GM21528 (cell line): ENCODE measurements around the gene RAB3IL1.
A peak's percentile ranks its signal among the peaks of the same experiment; 100 is the strongest.

Source experiments
- ATAC-seq: cut with Tn5 transposase; IDR thresholded peaks from one replicate; pipeline ENCODE4 v1.9.1; 2021; ENCODE audit warnings: mild to moderate bottlenecking, moderate library complexity; ENCODE audit not compliant: unreplicated experiment, low FRiP score

Gene RAB3IL1

DNA sequence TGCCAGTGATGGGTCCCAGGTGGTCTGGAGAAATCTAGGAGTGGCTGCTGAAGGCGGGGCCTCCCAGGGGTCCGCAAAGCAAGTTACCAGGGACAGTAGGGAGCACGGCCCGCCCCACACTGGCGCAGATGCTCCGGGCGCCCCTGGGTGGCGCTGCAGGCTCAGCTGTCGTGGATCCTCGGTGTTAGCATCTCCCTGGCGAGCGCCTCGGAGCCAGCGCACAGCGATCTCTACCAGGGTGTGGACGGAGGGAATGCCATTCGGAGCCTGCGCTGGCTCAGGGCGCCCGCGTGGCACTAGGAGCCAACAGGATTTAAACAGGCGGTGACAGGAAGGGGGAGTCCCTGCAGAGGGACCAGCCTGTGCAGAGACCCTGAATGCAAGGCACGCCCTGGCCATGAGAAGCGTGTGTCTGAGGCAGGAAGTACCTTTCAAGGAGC lies 46.2 kb downstream of the RAB3IL1 start:
- ATAC-seq, result peak; percentile 58

DNA sequence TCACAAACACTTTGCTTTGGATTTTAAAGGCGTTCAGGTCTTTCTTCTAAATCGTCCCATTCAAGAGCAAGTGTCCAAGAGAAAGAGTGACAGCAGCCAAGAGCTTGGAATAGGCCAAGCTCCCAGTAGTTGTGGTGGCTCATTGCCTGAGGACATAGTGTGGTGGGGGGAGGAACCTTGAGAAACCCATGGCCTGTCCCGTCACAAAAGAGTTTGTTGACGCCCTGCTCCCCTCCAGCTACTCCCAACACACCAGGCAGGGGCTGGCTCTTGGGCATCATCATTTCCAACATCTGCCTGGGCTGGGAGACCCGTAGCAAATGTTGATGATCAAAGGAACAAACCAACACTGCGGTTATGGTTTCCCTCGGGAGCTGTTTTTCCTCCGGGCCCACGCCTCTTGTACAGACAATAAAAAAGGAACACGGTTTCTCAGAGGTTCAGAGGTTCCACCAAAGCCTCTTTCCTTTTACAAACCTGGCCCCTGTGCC lies 46.8 kb downstream of the RAB3IL1 start:
- ATAC-seq, result no peak

DNA sequence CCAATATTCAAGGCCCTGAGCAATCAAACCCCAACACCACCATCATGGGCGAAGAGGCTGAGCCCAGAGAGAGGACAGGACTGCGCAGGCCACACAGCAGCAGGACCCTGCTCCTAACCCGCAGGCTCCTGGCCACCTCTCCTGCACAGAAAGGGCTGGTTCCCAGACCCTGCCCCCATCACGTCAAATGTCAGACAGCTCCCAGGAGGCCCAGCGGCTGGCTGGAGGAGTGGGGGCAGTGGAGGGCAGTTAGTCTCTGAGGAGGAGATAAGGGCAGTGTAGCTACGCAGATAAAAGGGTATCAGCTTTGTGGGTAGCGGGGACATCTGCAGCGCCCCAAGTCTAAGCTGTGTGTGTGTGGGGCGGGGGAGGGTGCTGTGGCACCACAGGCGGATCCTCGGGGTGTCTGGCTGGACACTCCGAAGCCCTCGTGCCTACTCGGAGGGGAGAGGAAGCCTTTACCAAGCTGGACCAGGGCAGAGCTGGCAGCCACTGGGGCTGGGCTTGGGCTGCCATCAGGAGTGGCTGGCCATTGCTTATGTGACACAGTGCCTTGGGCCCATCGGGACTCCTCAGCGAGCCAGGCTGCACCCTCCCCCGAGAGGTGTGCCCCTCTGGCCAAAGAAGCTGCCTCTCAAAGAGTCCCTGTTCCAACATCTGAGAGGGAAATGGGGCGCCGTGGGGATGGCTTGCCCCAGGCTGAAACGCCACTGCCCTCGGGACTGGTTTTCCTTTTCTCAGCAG lies 47.5 kb downstream of the RAB3IL1 start:
- no peak for ATAC-seq

DNA sequence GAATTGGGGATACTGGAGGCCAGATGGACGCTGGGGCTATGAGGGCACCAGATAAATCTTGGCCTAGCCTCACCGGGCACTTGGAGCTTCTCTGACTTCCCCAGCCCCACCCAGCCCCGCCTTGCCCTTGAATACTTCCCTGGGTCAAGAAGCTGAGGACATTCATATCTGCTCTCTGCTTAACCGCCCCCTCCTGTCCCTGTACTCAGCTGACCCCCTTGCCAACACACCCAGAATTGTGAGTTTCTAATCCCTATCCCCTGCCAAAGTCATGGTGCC lies 48.0 kb downstream of the RAB3IL1 start:
- no peak for ATAC-seq

DNA sequence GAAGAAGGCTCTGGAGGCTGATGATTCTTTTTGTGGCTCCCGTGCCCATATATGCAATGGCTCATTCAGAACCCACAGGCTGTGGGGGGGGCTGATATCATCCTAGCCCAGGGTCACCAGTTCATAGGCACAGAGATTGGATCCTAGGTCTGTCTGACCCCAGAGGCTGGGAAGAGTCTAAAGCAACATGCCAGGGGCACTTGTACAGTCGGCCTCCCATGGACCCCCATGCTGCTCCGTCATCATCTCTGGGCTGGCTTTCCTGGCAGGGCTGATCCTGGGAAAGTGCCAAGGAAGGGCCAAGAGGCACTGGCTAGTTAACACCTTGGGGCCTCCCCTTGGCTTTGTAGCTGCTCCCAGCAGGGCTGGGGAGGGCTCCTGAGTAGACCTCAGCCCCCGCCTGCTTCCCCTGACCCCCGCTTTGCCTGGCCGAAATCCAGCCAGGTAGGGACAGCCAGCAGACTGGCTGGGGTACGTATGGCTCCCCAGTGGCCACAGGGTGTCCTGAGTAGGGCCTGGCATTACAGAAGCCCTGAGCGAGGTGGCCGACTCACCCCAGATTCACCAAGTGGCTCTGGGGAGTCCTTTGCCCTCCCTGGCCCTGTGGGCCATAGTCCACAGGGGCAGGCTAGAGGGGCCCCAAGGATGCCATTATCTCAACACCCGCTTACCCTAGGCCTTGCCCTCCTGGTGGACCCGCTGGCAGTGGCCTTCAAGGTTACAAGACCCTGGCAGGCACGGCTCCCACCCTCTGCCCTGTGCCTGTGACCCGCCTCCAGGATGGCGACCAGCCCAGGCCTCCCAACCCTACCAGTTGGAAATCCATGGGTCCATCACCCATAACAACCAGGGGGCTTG lies 48.6 kb downstream of the RAB3IL1 start:
- no peak for ATAC-seq

DNA sequence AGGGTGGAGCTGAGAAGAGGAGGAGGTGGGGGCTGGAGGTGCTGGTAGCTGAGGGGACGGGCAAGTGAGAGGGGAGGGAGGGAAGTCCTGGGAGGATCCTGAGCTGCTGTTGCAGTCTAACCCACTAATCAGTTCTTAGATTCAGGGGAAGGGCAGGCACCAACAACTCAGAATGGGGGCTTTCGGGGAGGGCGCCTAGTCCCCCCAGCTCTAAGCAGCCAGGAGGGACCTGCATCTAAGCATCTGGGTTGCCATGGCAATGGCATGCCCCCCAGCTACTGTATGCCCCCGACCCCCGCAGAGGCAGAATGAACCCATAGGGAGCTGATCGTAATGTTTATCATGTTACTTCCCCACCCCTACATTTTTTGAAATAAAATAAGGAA lies 50.4 kb downstream of the RAB3IL1 start:
- ATAC-seq, result no peak

DNA sequence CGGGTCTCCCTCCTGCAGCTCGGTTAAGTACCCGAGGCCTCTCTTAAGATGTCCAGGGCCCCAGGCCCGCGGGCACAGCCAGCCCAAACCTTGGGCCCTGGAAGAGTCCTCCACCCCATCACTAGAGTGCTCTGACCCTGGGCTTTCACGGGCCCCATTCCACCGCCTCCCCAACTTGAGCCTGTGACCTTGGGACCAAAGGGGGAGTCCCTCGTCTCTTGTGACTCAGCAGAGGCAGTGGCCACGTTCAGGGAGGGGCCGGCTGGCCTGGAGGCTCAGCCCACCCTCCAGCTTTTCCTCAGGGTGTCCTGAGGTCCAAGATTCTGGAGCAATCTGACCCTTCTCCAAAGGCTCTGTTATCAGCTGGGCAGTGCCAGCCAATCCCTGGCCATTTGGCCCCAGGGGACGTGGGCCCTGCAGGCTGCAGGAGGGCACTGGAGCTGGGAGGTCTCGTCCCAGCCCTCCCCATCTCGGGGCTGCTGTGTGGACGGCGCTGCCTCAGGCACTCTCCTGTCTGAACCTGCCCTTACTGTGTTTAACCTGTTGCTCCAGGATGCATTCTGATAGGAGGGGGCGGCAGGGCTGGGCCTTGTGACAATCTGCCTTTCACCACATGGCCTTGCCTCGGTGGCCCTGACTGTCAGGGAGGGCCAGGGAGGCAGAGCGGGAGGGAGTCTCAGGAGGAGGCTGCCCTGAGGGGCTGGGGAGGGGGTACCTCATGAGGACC lies 51.0 kb downstream of the RAB3IL1 start:
- ATAC-seq, result no peak

DNA sequence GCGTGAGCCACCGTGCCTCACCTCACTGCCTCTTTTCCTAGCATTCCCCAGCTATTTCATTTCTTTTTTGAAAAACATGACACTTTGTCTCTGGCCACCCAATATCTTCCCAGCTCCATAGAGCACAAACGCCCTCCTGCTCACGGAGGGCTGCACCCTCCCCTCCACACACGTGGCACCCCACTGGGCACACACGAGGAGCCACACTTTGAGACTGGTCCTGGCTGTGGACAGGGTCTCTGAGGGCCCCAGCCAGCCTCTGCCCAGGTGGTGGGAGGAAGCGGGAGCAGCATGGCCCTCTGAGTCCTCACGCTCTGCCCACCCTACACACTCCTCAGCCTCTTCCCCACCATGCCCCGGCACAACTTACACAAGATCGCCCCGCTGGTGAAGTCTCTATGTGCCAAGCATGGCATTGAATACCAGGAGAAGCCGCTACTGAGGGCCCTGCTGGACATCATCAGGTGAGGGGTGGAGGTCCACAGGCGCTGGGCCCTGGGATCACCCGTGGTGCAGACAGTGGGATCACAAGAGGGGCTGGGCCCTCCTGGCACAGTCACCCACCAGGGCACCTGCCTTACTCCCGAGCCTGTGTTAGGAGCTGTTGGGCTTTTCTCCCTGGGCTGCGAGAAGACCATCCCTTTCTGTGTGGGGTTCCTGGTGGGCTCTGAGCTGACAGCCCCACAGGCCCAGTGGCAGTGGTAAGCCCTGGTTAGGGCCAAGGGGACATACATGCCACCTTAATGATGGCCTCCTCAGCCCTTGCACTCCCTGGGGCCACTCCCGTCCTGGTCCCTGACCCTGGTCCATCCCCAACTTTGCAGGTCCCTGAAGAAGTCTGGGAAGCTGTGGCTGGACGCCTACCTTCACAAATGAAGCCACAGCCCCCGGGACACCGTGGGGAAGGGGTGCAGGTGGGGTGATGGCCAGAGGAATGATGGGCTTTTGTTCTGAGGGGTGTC lies 52.3 kb downstream of the RAB3IL1 start:
- ATAC-seq, result no peak

DNA sequence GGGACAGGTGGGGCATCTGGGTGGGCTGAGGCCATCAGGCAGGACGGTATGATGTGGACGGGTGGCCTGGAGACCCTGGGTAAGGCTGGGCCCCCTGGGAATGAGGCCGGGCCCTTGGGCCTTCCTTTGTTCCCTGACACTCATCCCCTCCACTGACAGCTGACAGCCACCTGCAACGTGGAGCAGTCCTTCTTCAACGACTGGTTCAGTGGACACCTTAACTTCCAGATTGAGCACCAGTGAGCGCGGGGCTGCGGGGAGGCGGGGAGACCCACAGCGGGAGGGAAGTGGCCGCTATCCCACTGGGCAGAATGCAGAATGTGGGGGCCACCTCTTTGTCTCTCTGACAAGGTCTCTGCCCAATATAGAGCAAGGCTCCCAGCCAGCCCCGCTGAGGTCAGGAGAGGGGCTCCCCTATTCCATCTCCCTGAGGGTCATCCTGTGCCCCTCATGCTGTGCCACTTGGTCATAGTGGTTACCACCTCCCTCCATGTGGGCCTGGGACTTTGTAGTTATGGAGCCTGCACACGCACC lies 53.8 kb downstream of the RAB3IL1 start:
- ATAC-seq, result no peak

DNA sequence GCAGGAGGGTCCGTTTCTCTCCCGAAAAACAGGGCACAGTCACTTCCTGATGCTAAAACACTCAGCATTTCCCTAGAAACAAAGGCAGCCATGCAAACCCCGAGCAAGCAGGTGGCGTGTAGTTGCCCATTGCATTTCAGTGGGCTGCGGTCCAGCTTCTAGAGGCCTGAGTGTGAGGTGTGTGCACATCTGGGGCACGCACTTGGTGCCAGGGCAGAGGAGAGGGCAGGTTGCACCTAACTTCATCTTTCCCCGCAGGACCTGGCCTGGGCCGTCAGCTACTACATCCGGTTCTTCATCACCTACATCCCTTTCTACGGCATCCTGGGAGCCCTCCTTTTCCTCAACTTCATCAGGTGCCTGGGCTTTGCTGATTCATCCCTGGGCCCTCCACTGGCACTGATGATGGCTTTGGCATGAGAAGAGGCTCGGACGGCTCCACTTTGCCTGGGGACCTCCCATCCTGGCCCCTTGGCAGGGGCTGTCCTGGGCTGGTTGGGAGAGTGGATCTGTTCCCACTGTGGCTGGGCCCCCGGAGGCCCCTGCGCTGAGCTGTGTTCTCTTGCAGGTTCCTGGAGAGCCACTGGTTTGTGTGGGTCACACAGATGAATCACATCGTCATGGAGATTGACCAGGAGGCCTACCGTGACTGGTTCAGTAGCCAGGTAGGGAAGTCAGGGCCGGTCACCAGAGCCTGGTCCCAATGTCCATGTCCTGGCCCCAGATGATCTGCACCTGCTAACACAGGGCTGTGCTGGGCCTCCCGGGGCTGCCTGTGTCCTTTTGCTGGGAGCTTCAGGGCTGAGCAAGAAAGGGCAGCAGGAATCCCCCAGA lies 54.4 kb downstream of the RAB3IL1 start:
- no peak for ATAC-seq

DNA sequence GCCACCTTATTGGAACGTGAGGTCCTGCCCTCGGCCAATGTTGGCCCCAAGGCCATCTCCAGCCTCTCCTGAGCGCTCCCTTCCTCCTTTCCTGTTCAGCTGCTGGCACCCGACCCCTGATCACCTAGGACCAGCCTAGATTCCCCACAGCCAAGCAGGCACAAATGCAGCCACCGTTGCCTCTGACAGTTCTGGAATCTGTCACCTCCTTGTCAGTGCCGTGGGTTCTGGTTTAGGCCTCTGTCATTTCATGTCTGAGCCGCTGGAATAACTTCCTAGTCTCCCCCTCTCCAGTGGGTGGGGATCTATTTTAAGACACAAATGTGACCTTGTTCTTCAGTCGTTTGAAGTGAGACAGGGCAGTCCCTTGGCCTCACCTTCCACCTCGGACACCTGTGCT lies 55.7 kb downstream of the RAB3IL1 start:
- no peak for ATAC-seq

DNA sequence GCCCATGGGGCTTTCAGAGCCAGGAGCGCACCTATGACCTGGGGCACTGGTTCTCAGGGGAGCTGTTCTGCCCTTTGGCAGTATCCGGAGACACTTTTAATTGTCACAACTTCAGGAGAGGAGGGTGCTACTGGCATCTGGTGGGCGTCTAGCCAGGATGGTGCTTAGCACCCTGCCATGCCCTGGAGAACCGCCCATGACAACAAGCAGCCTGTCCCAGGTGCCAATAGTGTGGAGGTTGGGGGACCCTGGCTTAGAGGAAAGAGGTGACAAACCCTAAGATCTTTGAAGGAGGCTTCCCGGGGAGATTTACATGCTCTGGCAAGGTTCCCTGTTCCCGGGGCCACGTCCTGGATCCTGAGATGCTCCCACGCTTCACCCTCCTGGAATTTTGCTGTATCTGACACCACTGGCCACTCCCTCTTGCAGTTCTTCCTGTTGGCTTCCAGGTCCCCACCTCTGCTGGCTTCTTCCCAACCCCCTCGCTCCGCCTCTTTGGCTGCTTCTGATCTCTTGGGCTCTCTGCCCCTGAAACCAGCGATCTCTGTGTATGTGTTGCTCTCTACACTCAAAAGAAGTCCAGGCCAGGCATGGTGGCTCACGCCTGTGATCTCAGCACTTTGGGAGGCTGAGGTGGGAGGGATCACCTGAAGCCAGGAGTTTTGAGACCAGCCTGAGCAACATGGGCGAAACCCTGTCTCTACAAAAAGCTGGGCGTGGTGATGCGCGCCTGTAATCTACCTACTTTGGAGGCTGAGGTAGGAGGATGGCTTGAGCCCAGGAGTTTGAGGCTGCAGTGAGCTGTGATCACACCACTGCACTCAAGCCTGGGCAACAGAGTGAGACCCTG lies 57.1 kb downstream of the RAB3IL1 start:
- no peak for ATAC-seq

DNA sequence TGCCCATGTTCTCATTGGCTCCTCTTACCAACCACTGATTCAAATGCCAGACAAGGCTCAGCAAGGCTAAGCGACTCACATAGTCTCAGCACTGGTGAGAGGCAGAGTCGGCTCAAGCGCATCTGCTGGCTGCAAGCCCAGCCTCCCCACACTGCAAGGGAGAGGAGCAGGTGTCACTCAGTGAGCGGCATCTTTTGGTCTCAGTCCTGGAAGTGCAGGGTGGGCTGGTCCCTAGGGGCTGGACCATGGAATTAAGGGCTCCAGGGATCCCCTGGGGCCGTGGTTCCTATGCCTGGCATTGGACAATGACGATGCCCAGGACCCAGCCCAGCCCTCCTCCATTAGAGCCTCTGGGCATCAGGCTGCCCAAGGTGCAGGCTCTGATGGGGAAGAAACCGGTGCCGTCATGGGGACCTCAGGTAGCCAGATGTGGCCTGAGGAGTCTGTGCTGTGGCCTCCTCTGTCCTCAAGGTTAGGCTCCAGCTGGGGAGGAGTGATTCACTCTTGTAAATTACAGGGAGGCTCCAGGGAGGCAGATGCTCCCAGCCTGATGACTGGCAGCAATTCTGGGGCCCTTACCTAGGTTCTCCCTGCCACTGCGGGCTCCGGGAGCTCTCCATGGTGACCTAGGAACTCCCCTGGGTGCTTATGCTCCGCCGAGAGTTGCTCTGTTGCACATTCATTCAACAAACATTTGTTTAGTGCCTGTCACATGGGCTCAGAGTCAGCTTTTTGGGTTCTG lies 61.3 kb downstream of the RAB3IL1 start:
- ATAC-seq, result no peak

DNA sequence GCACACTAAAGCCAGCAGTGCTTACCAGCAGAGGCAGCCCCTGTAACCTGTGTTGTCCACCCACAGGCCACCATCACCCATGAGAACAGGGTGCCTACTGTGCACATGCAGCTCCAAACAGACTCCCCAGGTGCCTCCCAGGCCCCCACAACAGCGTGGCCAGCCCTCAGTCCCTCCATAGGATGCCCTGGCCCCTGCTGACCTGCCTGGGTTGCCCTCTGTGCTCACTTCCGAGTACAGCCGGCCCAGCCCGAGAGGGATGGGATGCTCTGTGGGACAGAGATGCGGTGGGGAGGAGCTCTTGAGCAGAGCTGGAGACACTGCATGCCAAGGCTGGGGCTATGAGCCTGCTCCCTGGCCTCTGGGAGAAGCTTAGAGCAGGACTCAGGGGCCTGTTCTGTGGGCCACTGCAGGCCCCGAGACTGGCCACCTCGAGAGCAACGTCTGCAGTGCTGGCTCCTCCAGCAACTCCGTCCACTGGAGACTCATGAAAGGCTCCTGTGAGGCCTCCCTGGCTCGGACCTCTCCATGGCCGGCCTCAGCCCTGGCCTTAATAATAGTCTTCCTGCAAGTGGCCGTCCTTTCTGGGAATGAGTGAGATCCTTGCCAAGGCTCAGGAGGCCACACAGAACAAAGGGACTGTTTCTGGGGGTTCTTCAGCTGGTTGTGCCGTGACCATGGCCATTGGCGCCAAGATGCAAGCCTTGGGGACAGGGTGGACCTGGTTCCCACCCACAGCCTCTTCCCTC lies 62.2 kb downstream of the RAB3IL1 start:
- no peak for ATAC-seq

DNA sequence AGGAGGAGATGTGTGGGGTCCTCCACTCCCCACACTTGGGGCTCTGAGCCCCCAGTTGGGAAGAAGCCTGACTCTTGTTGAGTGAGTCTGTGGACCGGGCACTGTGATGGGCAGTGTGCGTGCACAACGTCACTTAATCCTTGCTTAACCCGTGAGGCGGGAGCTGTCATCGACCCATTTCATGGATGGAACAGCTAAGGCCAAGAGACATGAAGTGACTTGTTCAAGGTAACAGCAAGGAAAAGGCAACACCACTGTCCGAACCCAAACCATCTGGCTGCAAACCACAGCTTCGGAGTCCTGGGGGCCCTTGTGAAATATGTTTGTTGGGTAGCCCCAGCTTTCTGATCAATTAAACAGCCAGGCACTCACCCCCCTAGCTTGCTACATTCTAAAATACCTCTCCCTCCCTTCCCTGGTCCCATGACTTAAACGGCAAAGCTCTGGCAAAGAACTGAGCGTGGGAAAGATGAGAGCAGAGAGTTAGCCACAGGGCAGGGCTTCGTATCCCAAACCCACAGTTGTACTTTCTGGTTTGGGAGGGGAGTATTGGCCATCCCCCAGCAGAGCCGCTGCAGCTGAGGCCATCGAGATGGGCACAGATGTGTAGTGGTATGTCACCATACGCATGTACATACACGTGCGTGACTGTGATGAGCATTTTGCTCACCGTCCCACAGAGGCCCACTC lies 63.0 kb downstream of the RAB3IL1 start:
- ATAC-seq, result no peak

DNA sequence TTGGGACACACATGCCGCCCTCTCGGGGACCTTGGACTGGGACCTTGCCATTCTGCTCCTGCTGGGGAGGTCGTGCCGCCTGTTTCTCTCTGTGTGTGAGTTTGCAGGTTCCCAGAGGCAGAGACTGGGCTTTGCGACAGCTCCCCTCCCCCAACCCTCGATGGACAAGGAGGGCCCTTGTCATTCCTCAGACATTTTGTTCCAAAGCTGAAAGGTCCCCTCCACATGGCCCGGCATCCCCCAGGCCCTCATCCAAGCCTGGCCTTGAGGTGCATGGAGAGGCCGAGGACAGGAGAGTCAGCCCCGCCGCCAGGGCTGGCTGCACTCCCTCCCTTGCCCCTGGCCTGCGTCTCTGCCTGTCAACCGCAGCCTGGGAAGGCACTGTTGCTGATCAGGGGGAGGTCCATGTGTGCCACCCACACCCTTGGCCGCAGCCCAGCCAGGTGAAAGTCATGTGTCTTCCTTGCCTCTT lies 63.6 kb downstream of the RAB3IL1 start:
- no peak for ATAC-seq
